Activated CD4-positive, CD25-positive, alpha-beta regulatory T cell treated with anti-CD3 and anti-CD28 coated beads, Interleukin-2, amount 50 U/mL, for 16 hours (primary cell): ENCODE data around the gene DCP1A.
"Not testable (repeated sequence)": the region's sequence is repeated elsewhere in the genome, so short reads cannot be mapped to it uniquely, and the experiment has no call there.

Experiments
- DNase-seq: peaks from one replicate; pipeline ENCODE4 v3.0.0-alpha.2; 2020; ENCODE audit warnings: low read depth, low spot score

DCP1A gene

DNA sequence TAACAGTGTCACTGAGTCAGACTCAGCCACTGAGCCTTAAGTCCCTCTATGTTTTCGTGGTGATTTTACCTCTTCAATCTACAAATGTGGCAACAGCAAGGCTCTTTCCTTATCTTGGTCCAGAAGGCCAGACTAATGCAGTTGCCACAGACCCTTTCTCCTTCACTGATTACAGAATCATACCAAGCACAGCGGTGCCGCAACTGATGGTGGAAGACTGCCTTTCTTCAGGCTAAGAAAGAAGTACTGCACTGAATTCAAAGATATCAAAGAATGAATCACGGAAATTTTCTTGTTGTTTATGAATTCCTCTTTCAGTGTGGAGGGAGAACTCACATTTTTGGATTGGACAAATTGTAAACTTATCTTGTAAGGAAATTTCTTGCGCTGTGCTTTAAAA is 18.6 kb downstream of the DCP1A start:
- DNase-seq, result no peak

DNA sequence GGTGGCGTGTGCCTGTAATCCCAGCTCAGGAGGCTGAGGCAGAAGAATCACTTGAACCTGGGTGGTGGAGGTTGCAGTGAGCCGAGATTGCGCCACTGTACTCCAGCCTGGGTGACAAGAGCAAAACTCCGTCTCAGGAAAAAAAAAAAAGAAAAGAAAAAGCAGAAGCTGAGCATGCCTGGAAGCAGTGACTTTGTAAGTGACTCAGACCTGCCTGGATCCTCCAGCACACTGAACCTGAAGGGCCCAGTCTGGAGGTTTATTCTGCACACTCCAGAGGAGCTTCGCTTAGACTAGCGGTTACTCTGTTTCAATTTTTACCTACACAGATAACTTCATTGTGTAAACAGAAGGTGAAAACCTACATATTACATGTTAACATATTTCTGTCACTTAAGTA is 19.4 kb downstream of the DCP1A start:
- DNase-seq, result not testable (repeated sequence)

DNA sequence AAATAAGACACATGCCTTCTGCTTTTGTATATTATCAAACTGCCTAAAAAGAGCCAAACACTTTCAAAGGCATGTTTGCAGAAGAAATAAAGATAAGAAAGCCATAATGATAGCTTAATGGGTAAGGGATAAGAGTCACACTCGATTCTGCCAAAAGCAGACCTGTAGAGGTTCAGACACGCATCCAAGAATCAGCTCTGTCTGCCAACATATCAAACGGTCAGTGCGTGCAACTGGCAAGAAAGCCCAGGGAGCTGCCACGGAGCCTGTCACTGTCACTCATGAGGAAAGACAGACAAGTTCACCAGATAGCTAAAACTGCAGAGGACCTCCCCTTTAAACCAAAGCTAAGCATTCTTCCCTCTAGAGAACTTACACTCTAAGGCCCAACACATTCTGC is 23.2 kb downstream of the DCP1A start:
- no peak for DNase-seq

DNA sequence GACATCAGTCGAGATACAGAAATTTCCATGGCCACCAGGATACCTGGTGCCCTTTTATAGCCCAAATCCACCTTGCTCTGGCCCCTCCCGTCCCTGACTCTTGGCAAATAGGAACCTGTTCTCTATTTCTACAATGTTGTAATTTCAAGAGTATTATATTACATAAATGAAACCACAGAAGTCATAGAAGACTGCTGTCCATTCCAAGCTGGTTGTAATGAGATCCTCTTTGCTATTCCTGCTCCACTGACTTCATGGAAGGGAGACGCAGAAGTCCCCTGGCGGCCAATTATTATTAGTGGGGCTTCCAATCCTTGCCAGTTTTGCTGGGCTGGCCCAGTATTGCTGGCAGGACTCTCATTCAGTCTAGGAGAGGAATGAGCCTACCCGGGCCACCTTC is 26.6 kb downstream of the DCP1A start:
- no peak for DNase-seq

DNA sequence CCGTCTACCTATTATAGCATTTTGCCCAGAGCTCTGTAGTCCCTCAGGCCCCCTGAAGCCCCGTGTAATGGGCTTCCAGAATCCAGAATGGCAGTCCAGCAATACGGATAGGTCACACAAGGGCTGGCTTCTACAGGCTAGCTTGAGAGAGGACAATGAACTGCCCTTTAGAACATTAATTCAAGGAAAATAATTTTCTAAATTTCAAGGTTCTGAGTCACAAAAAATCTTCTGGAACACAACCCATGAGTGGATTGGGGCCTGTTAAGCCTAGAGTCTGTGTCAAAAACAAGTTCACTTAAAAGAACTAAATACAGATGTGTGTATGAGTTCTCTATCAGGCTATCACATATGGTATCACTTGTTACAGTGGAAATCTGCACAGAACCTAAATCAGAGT is 28.8 kb downstream of the DCP1A start:
- DNase-seq, result no peak

DNA sequence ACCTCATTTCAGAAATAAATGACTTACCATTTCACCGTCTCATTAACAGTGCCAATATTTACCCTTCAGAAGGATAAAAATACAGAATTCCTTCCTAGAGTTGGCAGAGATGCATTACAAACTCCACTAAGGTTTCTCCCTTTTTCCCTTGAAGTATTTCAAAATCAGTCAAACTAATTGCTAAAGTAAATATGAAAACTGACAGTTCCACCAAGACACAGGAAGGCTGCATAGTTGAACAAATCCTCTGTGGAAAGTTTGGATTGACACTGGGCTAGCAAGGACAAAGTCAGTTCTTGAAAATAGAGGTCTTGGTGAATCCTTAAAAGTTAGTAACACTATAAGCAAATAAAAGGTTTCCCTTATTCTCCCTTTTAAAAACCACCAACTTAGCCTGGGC is 34.5 kb downstream of the DCP1A start:
- no peak for DNase-seq

DNA sequence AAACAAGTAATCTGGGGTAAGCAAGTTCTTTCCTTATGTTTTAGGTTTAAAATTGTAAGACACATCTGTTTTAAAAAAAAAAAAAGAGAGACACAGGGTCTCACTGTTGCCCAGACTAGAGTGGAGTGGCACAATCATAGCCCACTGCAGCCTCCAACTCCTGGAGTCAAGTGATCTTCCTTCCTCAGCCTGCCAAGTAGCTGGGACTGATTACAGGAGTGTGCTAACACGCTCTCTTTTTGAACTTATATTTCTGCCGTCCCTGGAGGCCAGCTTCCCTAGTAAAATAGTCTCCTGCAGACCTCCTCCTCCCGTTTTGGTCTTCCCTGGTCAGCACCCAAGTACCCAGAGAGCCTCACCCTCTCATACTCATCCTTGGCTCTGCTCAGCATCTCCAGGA is 35.5 kb downstream of the DCP1A start:
- no peak for DNase-seq

DNA sequence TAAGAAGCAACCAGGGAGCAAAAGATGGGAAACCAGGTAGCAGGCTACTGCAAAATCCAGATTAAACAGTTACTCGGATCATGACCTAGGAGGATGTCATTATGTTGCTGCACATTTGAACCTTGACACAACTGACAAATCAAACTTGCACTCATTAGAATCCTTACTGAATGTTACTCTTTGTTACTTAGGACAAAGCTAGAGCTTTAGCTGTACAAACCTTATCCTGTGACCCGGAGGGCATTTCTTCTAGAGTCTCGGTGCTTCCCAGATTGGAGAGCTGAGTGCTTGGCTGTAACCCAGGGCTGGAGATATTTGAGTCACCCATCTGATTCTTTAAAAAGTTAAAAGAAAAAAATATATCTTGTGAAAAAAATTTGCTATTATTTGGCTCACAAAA is 43.4 kb downstream of the DCP1A start:
- DNase-seq, result no peak

DNA sequence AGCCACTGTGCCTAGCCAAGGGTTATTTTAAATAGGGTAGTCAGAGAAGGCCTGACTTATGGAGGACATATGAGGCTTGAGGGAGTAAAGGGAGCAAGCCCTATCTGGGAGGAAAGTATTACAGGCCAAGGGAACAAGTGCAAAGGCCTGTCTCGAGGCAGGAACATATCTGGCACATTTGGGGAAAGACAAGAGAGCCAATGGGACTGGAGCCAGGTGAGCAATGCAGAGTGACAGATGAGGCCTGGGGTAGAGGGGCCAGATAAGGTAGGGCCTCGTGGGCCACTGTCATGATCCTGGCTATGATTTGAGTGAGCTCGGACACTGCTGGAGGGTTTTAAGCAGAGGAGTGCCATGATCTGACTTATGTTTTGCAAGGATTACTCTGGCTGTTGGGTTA is 43.8 kb downstream of the DCP1A start:
- DNase-seq, result no peak

DNA sequence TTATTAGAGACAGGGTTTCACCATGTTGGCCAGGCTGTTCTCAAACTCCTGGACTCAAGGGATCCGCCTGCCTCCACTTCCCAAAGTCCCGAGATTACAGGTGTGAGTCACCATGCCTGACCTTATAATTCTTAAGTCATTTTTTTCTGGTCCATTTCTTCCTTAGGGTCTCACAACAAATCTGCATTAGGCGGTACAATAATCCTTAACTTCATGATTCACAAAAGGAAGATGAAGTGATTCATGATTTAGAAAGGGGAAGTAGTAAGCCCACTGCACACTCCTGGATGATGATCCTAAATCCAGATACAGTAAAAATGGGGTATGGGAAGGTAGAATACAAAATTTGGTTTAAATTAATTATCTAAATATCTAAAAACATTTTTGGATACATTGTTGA is 46.5 kb downstream of the DCP1A start:
- no peak for DNase-seq

DNA sequence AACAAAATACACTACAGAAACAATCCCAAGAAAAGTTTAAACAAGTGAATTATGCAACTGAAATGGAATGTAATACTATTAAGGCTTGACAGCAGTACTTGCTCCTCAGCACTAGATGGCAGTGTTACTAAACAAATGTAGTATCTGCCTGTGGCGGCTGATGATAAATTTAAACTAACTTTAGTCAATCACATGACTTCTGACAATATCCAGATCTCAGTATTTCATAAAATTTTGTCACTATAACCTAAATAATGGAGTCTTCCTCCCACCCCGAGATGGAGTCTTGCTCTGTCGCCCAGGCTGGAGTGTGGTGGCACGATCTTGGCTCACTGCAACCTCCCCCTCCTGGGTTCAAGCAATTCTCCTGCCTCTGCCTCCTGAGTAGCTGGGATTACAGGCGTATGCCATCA is 47.7 kb downstream of the DCP1A start:
- not testable (repeated sequence) for DNase-seq

DNA sequence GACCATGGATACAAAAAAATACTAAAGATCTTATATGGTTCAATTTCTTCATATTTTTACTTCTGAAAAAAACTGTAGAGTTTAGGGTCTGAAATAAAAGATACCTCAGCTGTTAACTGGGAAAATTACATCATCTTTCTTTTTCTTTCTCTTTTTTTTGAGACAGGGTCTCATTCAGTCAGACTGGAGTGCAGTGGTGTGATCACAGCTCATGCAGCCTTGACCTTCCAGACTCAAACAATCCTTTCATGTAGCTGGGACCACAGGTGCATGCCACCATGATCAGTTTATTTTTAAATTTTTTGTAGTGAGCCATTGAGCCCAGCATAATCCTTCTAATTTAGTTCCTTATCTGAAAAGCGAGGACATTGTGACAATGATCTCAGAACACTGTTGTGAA is 51.9 kb downstream of the DCP1A start:
- no peak for DNase-seq

DNA sequence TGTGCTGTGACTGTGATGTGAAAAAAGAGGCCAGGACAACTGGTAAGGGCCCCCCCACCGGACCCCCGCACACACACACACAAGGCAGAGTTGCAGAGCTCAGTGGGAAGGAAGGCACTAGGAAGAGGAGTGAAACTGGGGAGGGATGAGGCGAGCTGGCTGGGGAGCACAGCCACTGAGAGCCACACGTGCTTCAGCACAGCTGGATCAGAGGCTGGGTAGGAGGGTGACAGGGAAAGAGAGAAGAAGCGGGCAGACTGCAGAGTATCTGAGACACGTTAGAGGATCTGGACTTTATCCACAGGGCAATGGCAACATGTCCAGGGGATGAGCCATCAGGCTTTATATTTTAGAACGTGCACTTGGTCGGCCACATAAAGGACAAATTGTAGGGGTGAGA is 53.5 kb downstream of the DCP1A start:
- DNase-seq, result no peak

DNA sequence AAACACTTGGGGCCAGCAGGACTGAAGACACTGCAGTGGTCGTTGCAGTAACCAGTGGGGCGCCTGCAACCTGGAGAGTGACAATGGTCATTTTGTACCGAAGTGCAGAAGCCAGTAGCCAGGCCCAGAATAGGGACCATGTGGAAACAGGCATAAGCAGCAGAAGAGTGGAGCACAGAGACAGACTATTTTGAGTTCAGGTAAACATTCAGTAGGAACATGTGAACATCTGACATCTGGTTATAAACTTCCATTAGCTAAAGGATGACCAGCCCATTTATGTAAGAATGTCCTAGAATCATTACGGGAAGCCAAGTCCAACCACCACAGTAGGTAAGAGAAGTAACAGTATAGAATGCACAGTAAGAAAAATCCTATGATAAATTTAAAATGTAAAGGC is 59.1 kb downstream of the DCP1A start:
- DNase-seq, result no peak

DNA sequence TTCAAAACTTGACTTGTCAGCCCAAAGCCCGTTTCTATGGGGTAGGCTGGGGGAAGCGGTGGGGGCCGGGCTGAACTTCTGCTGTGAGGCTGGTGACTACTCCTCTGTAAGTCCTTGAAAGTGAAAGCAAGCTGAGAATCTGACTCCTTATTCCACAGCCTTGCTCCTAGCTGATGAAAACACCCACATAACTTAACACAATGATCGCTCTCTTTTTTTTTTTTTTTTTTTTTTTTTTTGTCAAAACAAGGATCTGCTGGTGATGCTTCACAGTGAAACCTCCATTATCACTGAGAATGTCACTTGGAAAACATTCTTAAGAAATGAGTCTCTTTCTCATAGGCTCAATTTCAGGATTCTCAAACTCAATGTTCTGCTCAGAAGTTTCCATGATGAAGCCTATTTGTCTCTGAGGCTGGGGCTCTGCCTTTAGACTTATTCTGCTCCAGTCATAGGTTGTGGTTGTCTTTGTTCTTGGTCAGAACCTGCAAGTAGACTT is 60.2 kb downstream of the DCP1A start:
- no peak for DNase-seq

DNA sequence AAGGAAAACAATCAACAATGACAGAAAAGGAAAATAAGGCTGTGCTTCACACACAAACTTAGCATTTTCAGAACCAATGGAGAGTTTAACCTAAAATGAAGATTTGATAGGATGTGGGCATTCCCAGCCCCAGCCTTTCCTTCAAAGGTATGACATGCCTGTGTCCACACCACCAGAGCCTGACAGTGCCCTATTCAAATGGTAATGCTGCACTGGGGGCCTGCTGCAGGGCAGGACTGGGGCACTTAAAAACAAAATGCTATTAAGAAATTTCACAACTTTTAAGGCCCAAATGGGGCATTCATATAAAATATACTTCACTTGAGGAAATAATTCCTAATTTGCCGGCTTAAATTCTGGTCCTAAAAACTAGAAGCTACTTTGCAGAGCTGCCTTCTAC is 60.6 kb downstream of the DCP1A start:
- DNase-seq, result no peak

DNA sequence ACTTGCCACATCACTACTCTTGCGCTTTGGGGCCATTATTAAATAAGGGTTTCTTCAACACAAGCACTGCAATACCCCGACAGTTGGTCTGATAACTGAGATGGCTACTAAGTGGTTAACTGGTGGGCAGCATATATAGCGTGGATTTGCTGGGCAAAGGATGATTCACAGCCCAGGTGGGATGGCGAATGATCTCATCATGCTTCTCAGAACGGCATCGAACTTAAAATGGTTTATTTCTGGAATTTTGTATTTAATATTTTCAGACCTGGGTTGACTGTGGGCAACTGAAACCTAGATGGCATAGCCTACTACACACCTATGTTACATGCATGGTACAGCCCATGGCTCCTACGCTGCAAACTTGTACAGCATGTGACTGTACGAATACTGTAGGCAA is 64.8 kb downstream of the DCP1A start:
- DNase-seq, result no peak

DNA sequence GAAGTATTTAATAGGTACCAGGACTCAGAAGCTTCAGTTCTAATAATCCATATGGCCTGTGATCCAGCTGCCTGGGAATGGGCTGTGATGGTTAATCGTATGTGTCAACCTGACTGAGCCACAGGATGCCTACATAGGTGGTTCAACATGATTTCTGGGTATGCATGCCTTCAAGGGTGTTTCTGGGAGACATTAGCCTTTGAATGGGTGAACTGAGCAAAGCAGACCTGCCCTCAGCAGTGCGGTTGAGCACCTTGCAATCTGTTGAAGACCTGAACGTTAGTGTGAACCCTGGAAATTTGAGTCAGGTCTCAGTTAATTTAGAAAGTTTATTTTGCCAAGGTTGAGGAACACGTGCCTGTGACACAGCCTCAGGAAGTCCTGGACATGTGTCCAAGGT is 68.7 kb downstream of the DCP1A start:
- DNase-seq, result no peak

DNA sequence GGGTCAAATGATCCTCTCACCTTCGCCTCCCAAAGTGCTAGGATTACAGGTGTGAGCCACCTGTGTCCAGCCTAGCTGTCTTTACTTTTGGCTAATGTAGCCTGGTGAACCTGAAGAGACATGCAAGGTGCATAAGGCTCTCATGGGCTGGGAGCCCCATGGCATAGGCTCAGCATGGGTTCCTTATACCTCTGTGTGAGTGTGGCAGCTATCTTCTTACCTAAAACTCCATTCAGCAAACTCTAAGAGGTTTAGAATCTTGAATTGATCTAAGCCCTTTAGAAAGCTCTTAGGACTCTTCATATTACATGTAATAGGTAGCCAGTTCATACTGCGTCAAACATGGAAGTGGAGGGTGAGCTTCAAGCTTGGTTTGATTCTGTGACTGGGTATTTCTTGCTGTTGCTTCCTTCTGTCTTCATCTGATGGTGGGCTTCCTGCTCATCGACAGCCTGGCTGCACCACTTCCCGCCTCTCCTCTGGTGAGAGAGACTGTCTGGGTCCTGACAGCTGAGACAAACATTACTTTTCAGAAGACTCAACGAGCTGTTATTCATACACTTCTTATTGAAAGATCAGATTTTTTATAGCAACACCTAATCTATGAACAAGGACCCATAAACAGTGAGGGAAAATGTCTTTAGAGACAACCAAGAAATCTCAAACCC is 72.3 kb downstream of the DCP1A start:
- DNase-seq, result no peak

DNA sequence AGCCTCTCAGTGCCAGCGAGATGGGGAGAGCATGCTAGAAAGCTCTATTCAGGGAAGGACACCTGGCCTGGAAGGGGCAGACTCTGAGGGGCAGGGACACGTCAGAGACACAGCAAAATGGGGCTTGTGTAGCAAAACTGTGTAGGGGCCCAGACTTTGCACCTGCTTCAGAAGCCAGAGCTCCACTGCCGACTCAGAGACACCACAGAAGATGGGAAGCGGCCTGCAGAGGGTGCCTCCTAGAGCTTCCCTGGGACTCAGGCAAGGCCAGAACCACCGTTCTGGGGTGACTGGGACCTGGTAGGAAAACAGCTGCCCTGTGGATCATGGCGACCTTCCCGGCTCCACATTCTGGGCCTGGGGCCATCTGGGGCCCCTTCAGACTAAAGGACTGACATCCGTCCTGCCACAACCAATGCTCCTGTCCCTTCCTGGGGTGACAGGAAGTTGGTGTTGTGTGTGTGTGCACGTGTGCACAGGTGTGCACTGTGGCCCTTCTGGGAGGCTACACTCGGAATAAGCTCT is 74.1 kb downstream of the DCP1A start:
- DNase-seq, result no peak

DNA sequence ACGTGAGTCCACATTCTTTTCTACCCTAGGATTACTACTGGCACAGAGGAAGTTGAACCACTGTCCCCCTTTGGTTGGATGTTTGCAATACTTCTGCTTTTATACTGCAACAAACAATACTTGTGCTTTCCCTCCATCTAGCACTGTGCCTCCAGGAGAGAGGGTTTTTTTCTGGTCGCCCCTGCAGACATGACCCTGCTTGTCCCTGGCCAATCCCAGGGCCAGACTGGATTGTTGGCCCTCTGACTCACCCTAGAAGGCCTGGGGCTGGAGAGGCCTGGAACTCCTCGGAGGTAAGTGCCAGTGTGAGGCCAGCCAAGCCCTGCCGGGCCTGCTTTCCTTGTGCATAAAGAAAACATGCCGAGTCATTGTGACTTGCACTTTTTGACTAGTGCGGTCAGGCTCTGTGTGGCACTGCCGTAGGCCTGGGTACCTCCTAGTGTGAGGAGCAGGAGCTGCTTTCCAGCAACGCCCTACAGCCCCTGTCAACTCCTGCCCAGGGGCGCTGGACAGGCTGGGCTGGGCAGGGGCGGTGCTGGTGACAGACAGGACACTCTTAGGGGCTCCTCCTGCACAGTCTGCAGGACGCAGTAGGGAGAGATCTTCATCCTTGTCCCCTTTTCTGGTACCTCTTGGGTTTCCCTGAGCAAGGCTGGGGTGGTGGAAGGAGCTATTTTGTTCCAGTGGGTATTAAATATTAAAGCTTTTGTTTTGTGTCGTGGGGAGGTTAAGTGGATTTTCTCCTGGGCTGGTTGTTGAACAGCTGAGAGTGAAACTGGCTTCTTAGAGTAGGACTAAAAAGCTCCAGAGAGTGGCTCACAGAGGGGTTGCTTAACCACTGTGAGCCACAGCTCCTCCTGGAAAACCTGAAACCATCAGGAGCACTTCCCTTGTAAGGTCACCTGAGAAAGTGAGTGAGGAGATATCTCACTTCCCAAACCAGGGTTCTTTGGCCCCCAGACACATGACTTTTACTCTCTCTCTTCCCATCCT is 77.2 kb downstream of the DCP1A start:
- DNase-seq, result no peak

DNA sequence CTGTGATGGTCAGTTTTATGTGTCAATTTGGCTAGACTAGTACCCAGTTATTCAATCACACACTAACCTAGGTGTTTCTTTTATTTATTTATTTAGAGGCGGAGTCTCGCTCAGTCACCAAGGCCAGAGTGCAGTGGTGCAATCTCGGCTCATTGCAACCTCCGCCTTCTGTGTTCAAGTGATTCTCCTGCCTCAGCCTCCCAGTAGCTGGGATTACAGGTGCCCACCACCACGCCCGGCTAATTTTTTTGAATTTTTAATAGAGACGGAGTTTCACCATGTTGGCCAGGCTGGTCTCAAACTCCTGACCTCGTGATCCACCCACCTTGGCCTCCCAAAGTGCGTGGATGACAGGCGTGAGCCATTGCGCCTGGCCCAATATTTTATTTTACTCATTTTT is 78.2 kb downstream of the DCP1A start:
- DNase-seq, result not testable (repeated sequence)

DNA sequence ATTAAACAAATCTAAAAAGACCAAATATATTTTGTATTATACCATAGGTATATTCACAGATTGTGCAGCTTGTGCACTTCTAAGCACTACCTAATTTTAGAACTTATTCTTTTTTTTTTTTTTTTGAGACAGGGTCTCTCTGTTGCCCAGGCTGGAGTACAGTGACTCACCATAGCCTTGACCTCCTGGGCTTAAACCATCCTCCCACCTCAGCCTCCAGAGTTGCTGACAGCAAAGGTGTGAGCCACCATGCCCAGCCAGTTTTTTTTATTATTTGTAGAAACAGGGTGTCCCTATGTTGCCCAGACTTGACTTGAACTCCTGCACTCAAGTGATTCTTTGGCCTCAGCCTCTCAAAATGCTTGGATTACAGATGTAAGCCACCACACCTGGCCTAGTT is 79.6 kb downstream of the DCP1A start:
- DNase-seq, result no peak
